DMS53 treated with DMSO at 0.1 percent for 48 hours (cell line): ENCODE data around the gene GNAZ.

Experiments used
- DNase-seq: peaks from one replicate; lab custom pipeline; 2025; ENCODE audit not compliant: unreplicated experiment; lab: John Stamatoyannopoulos, UW

Gene GNAZ

DNA sequence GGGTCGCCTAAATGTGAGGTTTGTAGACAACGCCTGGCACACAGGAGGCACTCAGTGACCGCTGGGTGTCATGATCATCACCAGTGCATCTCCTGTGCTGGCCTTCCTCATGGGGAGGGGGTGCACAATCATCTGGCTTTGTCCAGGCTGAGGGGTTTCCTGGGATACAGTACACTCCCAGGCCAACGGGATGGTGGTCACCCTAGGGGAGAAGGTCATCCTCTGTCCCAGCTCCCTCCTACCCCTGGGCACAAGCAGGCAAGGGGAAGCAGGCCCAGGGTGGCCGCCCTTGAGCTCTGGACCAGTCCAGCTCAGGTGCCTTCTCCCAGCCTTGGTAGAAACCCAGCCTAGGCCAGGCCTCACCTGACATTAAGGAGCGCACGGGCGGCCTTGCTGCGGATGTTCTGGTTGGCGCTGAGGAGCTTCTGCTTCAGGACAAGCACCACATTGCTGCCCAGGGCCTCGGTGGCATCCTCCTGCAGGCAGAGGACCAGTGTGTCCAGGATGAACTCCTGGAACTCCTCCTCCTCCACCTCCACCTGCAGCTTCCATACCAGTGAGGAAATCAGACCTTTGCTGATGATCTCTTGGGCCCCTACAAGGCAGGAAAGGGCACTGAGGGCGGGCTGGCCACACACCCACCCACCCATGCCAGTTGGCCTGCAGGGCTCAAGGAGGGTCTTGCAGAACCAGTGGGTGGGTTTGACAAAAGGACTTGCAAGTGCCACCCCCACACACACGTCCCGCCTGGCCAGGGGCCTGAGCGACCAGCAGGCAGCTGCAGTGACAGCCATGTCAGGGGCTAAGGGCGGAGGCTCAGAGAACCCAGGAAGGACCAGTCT lies 6.6 kb upstream of the GNAZ start:
- no peak for DNase-seq

GRCh38 chr22:23064381-23065068 lies 5.8 kb upstream of the GNAZ start:
- no peak for DNase-seq

- no peak for DNase-seq
These were observed 5.3 kb upstream of the GNAZ start for GRCh38 chr22:23065069-23065451.

DNA sequence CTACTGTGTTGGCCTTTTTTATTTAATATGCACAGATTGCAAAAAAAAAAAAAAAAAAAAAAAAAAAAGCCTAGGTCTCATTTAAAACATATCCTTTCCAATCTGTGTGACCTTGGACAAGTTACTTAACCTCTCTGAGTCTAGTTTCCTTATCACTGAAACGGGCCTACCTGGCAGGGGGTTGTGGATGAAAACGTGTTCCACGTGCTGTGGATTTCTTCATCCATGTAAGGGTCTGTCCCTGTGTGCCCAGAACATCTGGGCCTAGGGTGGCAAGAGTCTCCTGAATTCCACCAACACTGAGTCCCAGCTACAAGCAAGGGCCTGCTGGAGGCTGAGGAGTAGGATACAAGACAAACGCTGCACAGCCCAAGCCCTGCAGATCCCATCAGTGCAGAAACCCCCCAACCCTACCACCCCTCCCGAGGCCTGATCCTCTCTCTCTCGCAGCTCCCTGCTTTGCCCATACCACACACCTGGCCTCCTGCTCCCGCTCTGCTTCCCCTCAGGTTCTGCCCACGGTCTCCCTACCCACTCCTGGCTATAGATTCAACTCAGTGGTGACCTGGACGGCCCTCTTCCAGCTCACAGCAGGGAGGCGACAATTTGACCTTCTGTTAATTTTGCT lies 4.7 kb upstream of the GNAZ start:
- no peak for DNase-seq

DNA sequence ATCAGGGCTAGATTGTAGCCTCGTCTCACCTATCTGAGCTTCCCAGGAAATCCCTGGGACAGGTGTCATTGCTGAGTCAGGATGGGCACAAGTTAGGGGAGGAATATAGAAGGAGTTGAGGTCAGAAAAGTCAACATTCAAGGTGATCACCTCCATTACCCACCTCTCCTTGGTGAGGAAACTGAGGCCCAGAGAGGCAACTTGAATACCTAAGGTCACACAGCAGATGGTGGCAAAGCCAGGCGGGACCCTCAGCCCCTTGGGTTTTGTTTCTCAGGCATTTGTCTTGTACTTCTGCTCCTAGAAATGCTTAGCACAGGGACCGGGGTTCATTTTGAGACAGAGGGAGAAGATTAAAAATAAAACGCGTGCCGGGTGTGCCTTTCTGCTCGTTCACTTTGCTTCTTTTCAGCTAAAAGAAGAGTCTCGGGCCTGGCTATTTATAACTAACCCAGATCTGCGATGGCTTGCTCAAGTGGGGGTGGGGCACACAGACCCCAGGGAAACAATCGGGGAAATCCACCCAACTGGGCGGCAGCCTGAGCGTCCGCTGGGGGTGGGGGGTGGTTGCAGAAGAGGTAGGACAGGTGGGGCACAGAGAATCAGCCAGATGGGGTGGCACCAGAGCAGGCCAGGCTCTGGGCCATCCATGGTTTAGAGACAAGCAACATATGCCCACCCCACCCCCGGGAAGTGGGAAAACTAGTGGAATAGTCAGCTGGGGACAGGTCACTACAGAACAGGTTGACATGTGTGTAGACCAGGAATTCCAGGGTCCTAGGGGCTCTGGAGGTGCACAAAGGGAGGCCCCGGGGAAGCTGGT lies 3.9 kb upstream of the GNAZ start:
- DNase-seq, result no peak

GRCh38 chr22:23067023-23067650 lies 3.2 kb upstream of the GNAZ start:
- DNase-seq, result no peak

DNA sequence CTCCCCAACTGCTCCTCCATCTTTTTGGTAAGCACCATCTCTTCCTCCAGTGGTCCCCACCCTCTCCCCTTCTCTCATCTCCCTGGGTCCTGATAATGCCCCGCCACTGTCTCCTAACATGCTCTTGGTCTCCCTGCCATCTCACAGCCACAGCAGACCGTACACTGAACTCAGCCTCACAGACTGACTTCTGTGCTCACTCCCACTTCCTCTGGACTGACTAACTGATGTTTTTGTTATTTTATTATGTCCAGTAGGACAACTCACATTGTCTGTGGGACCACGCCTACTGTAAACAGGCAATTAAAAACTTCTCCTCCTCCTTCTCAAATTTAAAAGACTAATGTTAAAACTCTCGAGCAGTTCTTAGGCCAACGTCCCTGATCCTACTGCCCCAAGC lies 2.6 kb upstream of the GNAZ start:
- DNase-seq, result no peak

DNA sequence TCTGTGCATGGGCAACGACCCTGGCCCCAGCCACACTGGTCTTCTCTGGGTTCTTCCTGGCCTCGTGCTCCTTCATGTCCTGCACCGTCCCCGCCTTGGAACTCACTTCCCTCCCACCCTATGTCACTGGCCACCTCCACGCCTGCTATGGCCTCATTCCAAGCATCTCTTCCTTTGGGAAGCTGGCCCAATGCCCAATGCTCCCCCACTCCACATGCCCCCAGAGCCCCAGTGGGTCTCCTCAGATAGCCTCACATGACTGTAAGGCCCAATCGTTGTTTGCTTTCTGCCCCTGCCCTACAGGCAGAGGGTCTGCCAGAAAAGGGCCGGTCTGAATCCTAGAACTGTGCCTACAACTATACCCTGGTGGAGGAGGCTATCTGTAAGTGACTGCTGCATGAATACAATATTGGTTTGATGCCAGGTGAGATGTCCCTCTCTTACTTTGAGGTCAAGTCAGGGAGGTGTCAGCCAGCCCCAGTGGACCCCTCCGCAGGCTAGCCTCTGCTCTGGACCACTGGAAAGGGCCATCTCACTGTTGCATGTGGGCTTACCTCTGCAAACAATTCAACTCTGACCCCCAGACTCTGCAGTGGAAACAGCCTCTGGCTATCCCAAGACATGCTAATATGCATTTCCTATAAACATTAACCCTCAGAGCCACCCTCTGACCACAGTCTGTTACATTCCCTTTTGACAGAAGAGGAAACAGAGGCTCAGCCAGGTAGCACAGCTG lies 2.1 kb upstream of the GNAZ start:
- DNase-seq, result no peak

DNA sequence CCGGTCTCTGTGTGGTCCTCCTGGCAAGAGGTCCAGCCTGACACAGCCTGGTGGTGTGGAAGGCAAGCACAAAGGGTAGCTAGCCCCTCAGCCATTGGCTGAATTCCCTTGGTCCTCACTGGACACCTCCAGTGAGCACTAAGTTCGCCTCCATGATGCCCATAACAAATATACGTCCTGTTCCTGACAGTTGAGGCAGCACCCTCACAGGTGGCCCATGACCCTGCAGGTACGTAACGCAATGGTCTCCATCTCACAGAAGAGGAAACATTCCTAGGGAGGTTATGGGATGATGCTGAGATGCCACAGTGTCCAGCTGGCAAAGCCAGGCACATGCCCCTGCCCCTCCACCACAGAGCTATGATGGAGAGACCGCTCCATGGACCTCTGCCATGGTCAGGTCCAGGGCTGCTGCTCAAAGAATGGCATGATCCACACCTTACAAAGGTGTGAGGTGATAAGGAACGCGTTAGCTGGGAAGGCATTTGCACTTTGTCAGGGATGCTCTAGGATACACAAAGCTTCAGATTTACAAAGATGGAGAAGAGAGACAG lies 1.4 kb upstream of the GNAZ start:
- DNase-seq, result no peak

GRCh38 chr22:23069502-23070357 lies 589 bp upstream of the GNAZ start:
- peak; percentile 35 for DNase-seq

GRCh38 chr22:23071230-23072076 lies 1.1 kb downstream of the GNAZ start:
- no peak for DNase-seq

GRCh38 chr22:23072077-23072910 lies 2.0 kb downstream of the GNAZ start:
- DNase-seq, result no peak

DNA sequence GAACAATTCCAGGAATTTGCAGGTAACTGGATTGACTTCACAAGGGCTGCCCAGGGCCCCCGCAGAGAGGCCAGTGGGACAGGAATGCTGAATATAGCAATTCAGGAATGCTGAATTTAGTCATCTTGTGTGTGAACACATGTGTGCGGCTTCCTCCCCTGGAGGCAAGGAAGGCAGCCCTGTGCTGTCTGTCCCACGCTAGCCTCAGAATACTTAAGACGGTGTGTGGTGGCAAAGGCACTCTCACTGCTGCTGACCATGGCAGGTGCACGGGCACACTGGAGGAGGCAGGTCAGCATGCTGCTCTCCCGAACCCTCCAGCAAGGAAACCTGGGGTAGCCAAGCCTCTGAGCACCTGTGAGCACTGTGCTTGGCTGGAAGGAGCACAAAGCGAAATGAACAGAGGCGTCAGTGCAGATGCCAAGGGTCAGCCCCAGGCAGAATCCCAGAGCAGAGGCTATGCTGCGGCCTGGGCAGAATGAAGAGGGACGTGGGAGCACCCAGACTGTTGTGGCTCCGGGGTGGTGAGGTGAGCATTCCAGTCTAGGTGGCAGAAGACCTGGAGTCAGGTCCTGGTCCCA lies 2.7 kb downstream of the GNAZ start:
- no peak for DNase-seq

- DNase-seq, result no peak
These were observed 3.4 kb downstream of the GNAZ start for GRCh38 chr22:23073526-23074229.

DNA sequence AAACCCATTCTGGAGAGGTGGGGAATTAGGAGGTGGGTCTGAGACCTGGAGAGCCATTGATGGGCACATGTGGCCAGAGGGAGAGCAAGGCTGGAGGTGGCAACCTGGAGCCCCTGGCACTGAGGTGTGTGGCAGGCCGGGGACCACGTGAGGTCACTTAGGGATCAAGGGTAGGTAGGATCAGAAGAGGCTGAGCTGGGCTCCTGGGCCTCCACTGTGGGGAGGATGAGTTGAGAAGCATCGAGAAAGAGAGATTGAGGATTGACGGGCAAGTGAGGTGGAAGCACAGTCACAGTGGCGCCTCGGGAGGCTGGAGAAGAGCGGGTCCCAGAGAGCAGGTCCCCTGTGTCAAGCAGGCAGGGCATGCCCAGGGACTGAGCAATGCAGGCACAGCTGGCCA lies 4.1 kb downstream of the GNAZ start:
- no peak for DNase-seq

GRCh38 chr22:23075050-23075449 lies 4.7 kb downstream of the GNAZ start:
- DNase-seq, result no peak
